Thyroid gland (tissue), 4 donors: Measurements from ENCODE around the gene HSBP1.

Source experiments
- CTCF ChIP-seq, 6 experiments: fragments of 200-600 bp in 3 of 6; fragments of 450-650 bp in 3 of 6; sonication (generic) in 3 of 6; IDR thresholded peaks; one replicate each; pipeline ENCODE4 v1.5.1; 2016 to 2019; ENCODE audit warnings: antibody characterized with exemption in 6 of 6, mild to moderate bottlenecking in 2 of 6, inconsistent platforms in 1 of 6, moderate library complexity in 1 of 6
- POLR2A ChIP-seq, 2 donors: fragments of 450-650 bp; IDR thresholded peaks; one replicate each; pipeline ENCODE4 v1.6.1; 2017; ENCODE audit warnings: antibody characterized with exemption in 2 of 2, mild to moderate bottlenecking in 2 of 2, moderate library complexity in 1 of 2

- TF ChIP-seq POLR2A (IDR thresholded peaks at IDR 0.05) (no peak), CTCF (IDR thresholded peaks at IDR 0.05) (no peak)
Observed at GRCh38 chr16:83792391-83792790, 15.4 kb upstream of the HSBP1 start.
